Measurements from ENCODE around the gene HTT.

The HTT gene

DNA sequence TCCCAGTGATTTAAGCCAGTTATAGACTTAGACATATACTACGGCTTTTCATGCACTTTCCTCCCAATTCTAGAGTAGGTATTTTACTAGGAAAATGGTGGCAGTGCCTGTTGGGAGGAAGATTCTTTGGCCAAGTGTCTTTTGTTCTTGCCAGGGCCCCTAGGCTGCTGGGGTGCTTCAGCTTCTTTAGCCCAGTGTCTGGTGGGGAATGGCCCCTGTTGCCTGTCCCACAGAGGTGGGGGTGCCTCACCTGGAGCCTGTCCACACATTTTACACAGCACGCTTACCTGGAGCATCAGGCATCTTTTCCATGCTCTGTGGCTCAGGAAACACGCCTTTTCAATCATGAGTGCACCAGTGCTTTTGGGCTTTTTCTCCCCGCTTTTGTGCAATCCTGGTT, 141.3 kb downstream of the HTT start:
- Histone ChIP-seq H3K36me3 (replicated peaks) (peaks cover 65% of the 10 kb centered on the region), H3K4me3 (no peak overlapping the region), H3K9me3 (no peaks in the 10 kb centered on the region), H3K27me3 (ENCODE audit: low read depth) (no peaks in the 10 kb centered on the region), H3K4me1 (no peaks in the 10 kb centered on the region)
- in situ Hi-C loops (cut with MboI; ENCODE audit: low sequenced_read_pairs) = no loop called here
- DNase-seq (ENCODE audit: low spot score in 2 of 2) = no peak

- H3K4me1 ChIP-seq = no peaks in the 10 kb centered on the region
- H3K4me3 ChIP-seq = no peak overlapping the region
- no peak for DNase-seq (ENCODE audit: low spot score in 2 of 2)
- H3K36me3 ChIP-seq (replicated peaks) = peaks cover 53% of the 10 kb centered on the region
- in situ Hi-C loops (cut with MboI; ENCODE audit: low sequenced_read_pairs) = no loop called here
- H3K27me3 ChIP-seq (ENCODE audit: low read depth) = no peaks in the 10 kb centered on the region
- H3K9me3 ChIP-seq = no peaks in the 10 kb centered on the region
Measured at GRCh38 chr4:3217266-3217665, 142.8 kb downstream of the HTT start.

DNA sequence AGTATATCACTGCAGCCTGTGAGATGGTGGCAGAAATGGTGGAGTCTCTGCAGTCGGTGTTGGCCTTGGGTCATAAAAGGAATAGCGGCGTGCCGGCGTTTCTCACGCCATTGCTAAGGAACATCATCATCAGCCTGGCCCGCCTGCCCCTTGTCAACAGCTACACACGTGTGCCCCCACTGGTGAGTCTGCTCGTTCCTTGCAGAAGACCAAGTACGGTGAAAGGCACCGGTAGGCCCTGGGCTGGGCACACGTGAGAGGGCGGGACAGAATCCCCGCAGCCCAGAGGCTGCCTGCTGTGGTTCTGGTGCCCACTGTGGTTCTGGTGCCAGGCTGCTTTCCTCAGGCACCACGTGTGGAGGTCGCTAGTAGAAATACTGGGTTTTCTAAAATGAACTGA, 143.3 kb downstream of the HTT start:
- no peak overlapping the region for H3K4me3 ChIP-seq
- H3K36me3 ChIP-seq (replicated peaks) = peaks cover 51% of the 10 kb centered on the region
- no peaks in the 10 kb centered on the region for H3K9me3 ChIP-seq
- H3K27me3 ChIP-seq (ENCODE audit: low read depth) = no peaks in the 10 kb centered on the region
- DNase-seq (ENCODE audit: low spot score in 2 of 2) = no peak
- no peaks in the 10 kb centered on the region for H3K4me1 ChIP-seq
- in situ Hi-C loops (cut with MboI; ENCODE audit: low sequenced_read_pairs) = no loop called here

GRCh38 chr4:3218824-3219760, 144.6 kb downstream of the HTT start:
- Histone ChIP-seq H3K4me1 (no peaks in the 10 kb centered on the region), H3K4me3 (no peak overlapping the region), H3K27me3 (ENCODE audit: low read depth) (no peaks in the 10 kb centered on the region), H3K36me3 (replicated peaks) (peaks cover 50% of the 10 kb centered on the region), H3K9me3 (no peaks in the 10 kb centered on the region)
- DNase-seq (ENCODE audit: low spot score in 2 of 2) = no peak
- in situ Hi-C loops (cut with MboI; ENCODE audit: low sequenced_read_pairs) = no loop called here

DNA sequence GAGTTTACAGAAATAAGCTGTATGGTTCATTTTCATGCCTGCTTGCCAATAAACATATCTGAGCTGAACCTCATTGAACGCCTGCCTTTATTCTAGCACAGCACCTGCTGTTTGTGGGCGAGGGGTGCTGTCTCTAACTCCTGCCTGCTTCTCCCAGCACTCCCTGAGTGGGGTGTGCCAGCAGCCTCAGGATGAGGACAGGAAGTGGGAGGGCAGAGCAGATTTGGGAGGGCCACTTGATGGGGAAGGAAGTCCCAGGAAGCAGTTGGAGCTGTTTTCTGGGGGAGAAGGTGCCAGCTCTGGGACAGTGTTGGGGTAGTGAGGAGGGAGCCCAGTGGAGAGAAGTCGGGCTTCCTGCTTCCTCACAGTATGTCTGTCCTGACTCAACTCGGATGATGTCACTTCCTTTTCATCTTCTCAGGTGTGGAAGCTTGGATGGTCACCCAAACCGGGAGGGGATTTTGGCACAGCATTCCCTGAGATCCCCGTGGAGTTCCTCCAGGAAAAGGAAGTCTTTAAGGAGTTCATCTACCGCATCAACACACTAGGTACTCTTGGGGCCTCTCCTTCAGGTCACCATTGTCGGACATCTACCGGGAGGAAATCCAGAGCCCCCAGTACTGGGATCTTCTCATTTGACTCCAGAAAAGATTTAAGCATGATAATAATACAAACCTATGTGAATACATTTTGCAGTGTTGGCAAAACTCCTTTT, 145.4 kb downstream of the HTT start:
- Histone ChIP-seq H3K36me3 (replicated peaks) (peaks cover 46% of the 10 kb centered on the region), H3K4me1 (no peaks in the 10 kb centered on the region), H3K9me3 (no peaks in the 10 kb centered on the region), H3K4me3 (no peak overlapping the region), H3K27me3 (ENCODE audit: low read depth) (no peaks in the 10 kb centered on the region)
- DNase-seq (ENCODE audit: low spot score in 2 of 2) = no peak
- in situ Hi-C loops (cut with MboI; ENCODE audit: low sequenced_read_pairs) = no loop called here

- peaks cover 39% of the 10 kb centered on the region for H3K36me3 ChIP-seq (replicated peaks)
Measured at GRCh38 chr4:3220476-3221183, 146.1 kb downstream of the HTT start.

DNA sequence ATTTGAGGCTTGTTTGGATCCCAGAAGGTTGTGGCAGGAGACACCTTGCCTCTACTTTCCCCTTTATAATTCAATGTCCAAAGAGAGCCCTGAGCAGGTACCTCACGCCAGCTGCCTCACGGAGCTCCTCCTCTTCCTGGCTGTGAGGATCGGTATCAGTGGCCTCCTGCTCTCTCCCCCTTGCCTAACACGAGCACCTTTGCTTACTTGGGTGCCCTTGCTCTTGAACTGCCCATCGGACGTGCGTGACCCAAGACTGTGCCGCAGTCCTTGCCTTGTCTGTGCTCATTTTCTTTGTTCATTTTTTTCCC, 146.7 kb downstream of the HTT start:
- Histone ChIP-seq H3K36me3 (replicated peaks) (peaks cover 34% of the 10 kb centered on the region), H3K27me3 (ENCODE audit: low read depth) (no peaks in the 10 kb centered on the region), H3K4me1 (no peaks in the 10 kb centered on the region), H3K9me3 (no peaks in the 10 kb centered on the region), H3K4me3 (no peak overlapping the region)
- in situ Hi-C loops (cut with MboI; ENCODE audit: low sequenced_read_pairs) = no loop called here
- DNase-seq (ENCODE audit: low spot score in 2 of 2) = no peak

More at GRCh38 chr4:3220476-3221183, 146.1 kb downstream of the HTT start:
- no peaks in the 10 kb centered on the region for H3K4me1 ChIP-seq
- no peaks in the 10 kb centered on the region for H3K27me3 ChIP-seq (ENCODE audit: low read depth)
- no peak for DNase-seq (ENCODE audit: low spot score in 2 of 2)
- H3K9me3 ChIP-seq = no peaks in the 10 kb centered on the region
- H3K4me3 ChIP-seq = no peak overlapping the region
- in situ Hi-C loops (cut with MboI; ENCODE audit: low sequenced_read_pairs) = no loop called here

- DNase-seq (ENCODE audit: low spot score in 2 of 2) = no peak
Measured at GRCh38 chr4:3221996-3222395, 147.5 kb downstream of the HTT start.

GRCh38 chr4:3223346-3223745, 148.9 kb downstream of the HTT start:
- no peaks in the 10 kb centered on the region for H3K27me3 ChIP-seq (ENCODE audit: low read depth)
- no peaks in the 10 kb centered on the region for H3K4me1 ChIP-seq
- in situ Hi-C loops (cut with MboI; ENCODE audit: low sequenced_read_pairs) = no loop called here
- H3K36me3 ChIP-seq (replicated peaks) = peaks cover 23% of the 10 kb centered on the region
- no peak overlapping the region for H3K4me3 ChIP-seq
- H3K9me3 ChIP-seq = no peaks in the 10 kb centered on the region
- DNase-seq (ENCODE audit: low spot score in 2 of 2) = no peak

More at GRCh38 chr4:3221996-3222395, 147.5 kb downstream of the HTT start:
- Histone ChIP-seq H3K4me1 (no peaks in the 10 kb centered on the region), H3K27me3 (ENCODE audit: low read depth) (no peaks in the 10 kb centered on the region), H3K36me3 (replicated peaks) (peaks cover 35% of the 10 kb centered on the region), H3K9me3 (no peaks in the 10 kb centered on the region), H3K4me3 (no peak overlapping the region)
- in situ Hi-C loops (cut with MboI; ENCODE audit: low sequenced_read_pairs) = no loop called here

DNA sequence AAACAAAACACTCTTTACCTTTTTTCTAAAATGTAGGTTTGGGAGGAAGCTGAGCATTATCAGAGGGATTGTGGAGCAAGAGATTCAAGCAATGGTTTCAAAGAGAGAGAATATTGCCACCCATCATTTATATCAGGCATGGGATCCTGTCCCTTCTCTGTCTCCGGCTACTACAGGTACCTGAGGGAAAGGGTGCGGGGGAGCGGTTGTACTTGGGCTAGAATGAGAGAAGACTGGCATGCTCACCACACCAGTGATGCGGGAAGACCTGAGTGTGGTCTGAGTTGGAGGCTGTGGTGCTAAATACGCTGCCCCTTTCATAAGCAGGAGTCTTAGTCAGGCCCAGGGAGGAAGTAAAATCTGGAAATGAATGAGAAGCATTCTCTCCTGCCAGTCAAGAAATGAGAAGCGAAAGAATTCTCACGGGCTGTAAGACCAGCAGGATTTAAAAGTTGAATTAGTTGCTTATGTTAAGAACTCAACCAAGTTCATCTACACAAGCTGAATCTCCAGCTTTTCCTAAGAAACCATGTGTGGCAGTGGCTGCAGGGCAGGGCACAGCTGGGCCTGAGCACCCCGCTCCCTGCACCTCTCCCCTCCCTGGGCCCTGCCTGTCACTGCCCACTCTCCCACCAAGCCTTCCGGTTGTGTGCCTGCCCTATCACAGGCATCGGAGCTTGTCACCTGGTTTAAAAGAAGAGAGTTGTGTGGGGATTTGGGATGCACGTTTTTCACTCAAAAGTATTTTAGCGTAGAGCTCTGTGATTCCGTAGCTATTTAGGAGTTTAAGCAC, 149.7 kb downstream of the HTT start:
- Histone ChIP-seq H3K36me3 (replicated peaks) (peaks cover 31% of the 10 kb centered on the region), H3K27me3 (ENCODE audit: low read depth) (no peaks in the 10 kb centered on the region), H3K9me3 (no peaks in the 10 kb centered on the region), H3K4me1 (no peaks in the 10 kb centered on the region), H3K4me3 (no peak overlapping the region)
- in situ Hi-C loops (cut with MboI; ENCODE audit: low sequenced_read_pairs) = no loop called here
- no peak for DNase-seq (ENCODE audit: low spot score in 2 of 2)

- Histone ChIP-seq H3K27me3 (ENCODE audit: low read depth) (no peaks in the 10 kb centered on the region), H3K9me3 (no peaks in the 10 kb centered on the region), H3K36me3 (replicated peaks) (peaks cover 39% of the 10 kb centered on the region), H3K4me3 (no peak overlapping the region), H3K4me1 (no peaks in the 10 kb centered on the region)
- in situ Hi-C loops (cut with MboI; ENCODE audit: low sequenced_read_pairs) = no loop called here
- DNase-seq (ENCODE audit: low spot score in 2 of 2) = no peak
Measured at GRCh38 chr4:3225071-3225850, 150.8 kb downstream of the HTT start.

GRCh38 chr4:3225936-3226335, 151.5 kb downstream of the HTT start:
- H3K9me3 ChIP-seq = no peaks in the 10 kb centered on the region
- in situ Hi-C loops (cut with MboI; ENCODE audit: low sequenced_read_pairs) = no loop called here
- peaks cover 43% of the 10 kb centered on the region for H3K36me3 ChIP-seq (replicated peaks)
- no peaks in the 10 kb centered on the region for H3K4me1 ChIP-seq
- H3K4me3 ChIP-seq = no peak overlapping the region
- no peak for DNase-seq (ENCODE audit: low spot score in 2 of 2)
- H3K27me3 ChIP-seq (ENCODE audit: low read depth) = no peaks in the 10 kb centered on the region

- no peak for DNase-seq (ENCODE audit: low spot score in 2 of 2)
- no peaks in the 10 kb centered on the region for H3K9me3 ChIP-seq
- H3K4me1 ChIP-seq = no peaks in the 10 kb centered on the region
- no peaks in the 10 kb centered on the region for H3K27me3 ChIP-seq (ENCODE audit: low read depth)
- in situ Hi-C loops (cut with MboI; ENCODE audit: low sequenced_read_pairs) = no loop called here
- no peak overlapping the region for H3K4me3 ChIP-seq
- peaks cover 46% of the 10 kb centered on the region for H3K36me3 ChIP-seq (replicated peaks)
Measured at GRCh38 chr4:3226467-3226866, 152.0 kb downstream of the HTT start.

Measured in HAP-1 (cell line).